HepG2 (cell line): Measurements from ENCODE around the gene COA3. TPM values are rescaled to one million over a fixed set of nuclear protein-coding genes. Genes with fewer than 3 reads are reported as not detected.

Source experiments
- DMAP1 ChIP-seq: IDR thresholded peaks from 2 replicates; pipeline ENCODE4 v1.6.1; 2016
- DNMT3B ChIP-seq: conservative IDR thresholded peaks from 2 replicates; pipeline ENCODE4 v1.6.1; 2016; ENCODE audit warnings: missing biosample characterization, control low read depth
- DRAP1 ChIP-seq: IDR thresholded peaks from 2 replicates; pipeline ENCODE4 v1.6.1; 2016; ENCODE audit warnings: missing genetic modification reagents, missing compliant biosample characterization
- FOXK1 ChIP-seq: sonication (generic); formaldehyde crosslinking; IDR thresholded peaks from 2 replicates; pipeline ENCODE4 v1.4.0; 2020; ENCODE audit warnings: low read depth, missing genetic modification reagents, borderline replicate concordance
- FOXK2 ChIP-seq: fragments of 450-650 bp; IDR thresholded peaks from 2 replicates; pipeline ENCODE4 v1.6.1; 2016
- FOXO1 ChIP-seq: sonication (generic); formaldehyde crosslinking; IDR thresholded peaks from 2 replicates; pipeline ENCODE4 v1.4.0; 2020; ENCODE audit warnings: missing genetic modification reagents
- HNF4A ChIP-seq: sonication (generic); formaldehyde crosslinking; IDR thresholded peaks from 2 replicates; pipeline ENCODE4 v1.4.0; 2020; ENCODE audit warnings: missing genetic modification reagents
- IKZF4 ChIP-seq: sonication (generic); formaldehyde crosslinking; IDR thresholded peaks from 2 replicates; pipeline ENCODE4 v1.5.1; 2020; ENCODE audit warnings: borderline replicate concordance, mild to moderate bottlenecking, low read depth, missing genetic modification reagents; ENCODE audit errors: not compliant biosample characterization
- IRF1 ChIP-seq: sonication (generic); formaldehyde crosslinking; IDR thresholded peaks from 2 replicates; pipeline ENCODE4 v1.4.0; 2020; ENCODE audit warnings: low read depth, mild to moderate bottlenecking, missing genetic modification reagents
- KDM5B ChIP-seq: sonication (generic); formaldehyde crosslinking; IDR thresholded peaks from 2 replicates; pipeline ENCODE4 v1.4.0; 2020; ENCODE audit warnings: missing genetic modification reagents, mild to moderate bottlenecking, borderline replicate concordance
- KLF9 ChIP-seq: IDR thresholded peaks from 2 replicates; pipeline ENCODE4 v1.6.1; 2016; ENCODE audit warnings: low read depth
- MTA1 ChIP-seq: sonication (generic); formaldehyde crosslinking; IDR thresholded peaks from 2 replicates; pipeline ENCODE4 v1.4.0; 2020; ENCODE audit warnings: missing genetic modification reagents, mild to moderate bottlenecking, borderline replicate concordance
- MTF2 ChIP-seq: sonication (generic); formaldehyde crosslinking; IDR thresholded peaks from 2 replicates; pipeline ENCODE4 v1.5.0; 2020; ENCODE audit warnings: missing genetic modification reagents, borderline replicate concordance
- NFYC ChIP-seq: IDR thresholded peaks from 2 replicates; pipeline ENCODE4 v1.6.1; 2016; ENCODE audit warnings: missing genetic modification reagents, missing compliant biosample characterization
- NKX3-1 ChIP-seq: sonication (generic); formaldehyde crosslinking; IDR thresholded peaks from 2 replicates; pipeline ENCODE4 v1.5.0; 2020; ENCODE audit warnings: missing genetic modification reagents
- PHB2 ChIP-seq: fragments of 450-650 bp; IDR thresholded peaks from 2 replicates; pipeline ENCODE4 v1.6.1; 2018; ENCODE audit not compliant: partially characterized antibody
- SAP130 ChIP-seq: IDR thresholded peaks from 2 replicates; pipeline ENCODE4 v1.6.1; 2016; ENCODE audit warnings: low read depth
- SIN3A ChIP-seq: IDR thresholded peaks from 2 replicates; pipeline ENCODE4 v1.6.1; 2011; ENCODE audit warnings: low read depth, mild to moderate bottlenecking, control low read depth, low read length, borderline replicate concordance
- SKIL ChIP-seq: sonication (generic); formaldehyde crosslinking; IDR thresholded peaks from 2 replicates; pipeline ENCODE4 v1.8.0; 2022; ENCODE audit warnings: missing genetic modification reagents, mild to moderate bottlenecking, moderate library complexity, borderline replicate concordance
- SMARCC2 ChIP-seq: fragments of 450-650 bp; IDR thresholded peaks from 2 replicates; pipeline ENCODE4 v1.6.1; 2017; ENCODE audit warnings: antibody characterized with exemption, mild to moderate bottlenecking
- TERF1 ChIP-seq: sonication (generic); formaldehyde crosslinking; IDR thresholded peaks from 2 replicates; pipeline ENCODE4 v1.8.0; 2022; ENCODE audit warnings: mild to moderate bottlenecking, missing genetic modification reagents, moderate library complexity
- TRIM24 ChIP-seq: sonication (generic); formaldehyde crosslinking; IDR thresholded peaks from 2 replicates; pipeline ENCODE4 v1.8.0; 2022; ENCODE audit warnings: mild to moderate bottlenecking, missing genetic modification reagents
- ZFP36L2 ChIP-seq: sonication (generic); formaldehyde crosslinking; IDR thresholded peaks from 2 replicates; pipeline ENCODE4 v1.4.0; 2020; ENCODE audit warnings: missing genetic modification reagents
- ZNF430 ChIP-seq: sonication (generic); formaldehyde crosslinking; IDR thresholded peaks from 2 replicates; pipeline ENCODE4 v1.9.0; 2021; ENCODE audit warnings: mild to moderate bottlenecking, missing genetic modification reagents
- ZNF496 ChIP-seq: sonication (generic); formaldehyde crosslinking; IDR thresholded peaks from 2 replicates; pipeline ENCODE4 v1.8.1; 2023; ENCODE audit warnings: mild to moderate bottlenecking, moderate library complexity, missing genetic modification reagents; ENCODE audit not compliant: insufficient replicate concordance
- ZSCAN5A ChIP-seq: sonication (generic); formaldehyde crosslinking; IDR thresholded peaks from 2 replicates; pipeline ENCODE4 v1.8.0; 2022; ENCODE audit warnings: mild to moderate bottlenecking, missing genetic modification reagents, borderline replicate concordance
- polyA plus RNA-seq, 8 experiments: library from polyadenylated mRNA; depleted of rRNA in 3 of 8; stranded (reverse) in 7 of 8; unstranded in 1 of 8; fragments of >200 nt; fragmentation: Illumina TruSeq in 4 of 8; extraction: Trizol in 4 of 8; gene quantifications; 2 replicates each; pipeline versions ENCODE4 v1.2.1 to v1.2.3, GENCODE V29; 2011 to 2016; ENCODE audit warnings: low read depth in 4 of 8, missing spikeins in 1 of 8, mixed read lengths in 1 of 8; ENCODE audit not compliant: insufficient read depth in 1 of 8
- total RNA-seq, 5 experiments: library from RNA; depleted of rRNA; stranded (reverse); fragments of >200 nt; fragmentation: Illumina TruSeq; extraction: Trizol; gene quantifications; 2 replicates each; pipeline ENCODE4 v1.2.3, GENCODE V29; 2016; ENCODE audit warnings: low read depth in 1 of 5

The COA3 gene
- total and polyA plus RNA-seq, 2 of the 13 experiments (the other 11 are each of a cell fraction or from before 2014, with no cell fraction given), result 133 to 202 TPM

- TF ChIP-seq ZSCAN5A (CRISPR knock-in tag), result no peak
- peak; percentile 66 for TF ChIP-seq SAP130 (CRISPR knock-in tag)
- no peak for TF ChIP-seq FOXK1 (CRISPR knock-in tag)
- TF ChIP-seq DMAP1 (CRISPR knock-in tag), result no peak
- no peak for TF ChIP-seq NKX3-1 (CRISPR knock-in tag)
- TF ChIP-seq FOXO1 (CRISPR knock-in tag), result peak; percentile 36; the same call in 1 of the 2 replicates
- TF ChIP-seq TRIM24 (CRISPR knock-in tag), result no peak
- TF ChIP-seq SIN3A, result peak; percentile 25; the same call in 1 of the 2 replicates
- no peak for TF ChIP-seq SKIL (CRISPR knock-in tag)
- TF ChIP-seq IKZF4 (CRISPR knock-in tag), result no peak
- no peak for TF ChIP-seq MTF2 (CRISPR knock-in tag)
- no peak for TF ChIP-seq DNMT3B (CRISPR knock-in tag)
- TF ChIP-seq IRF1, result no peak
- TF ChIP-seq TERF1 (CRISPR knock-in tag), result no peak
- no peak for TF ChIP-seq NFYC (CRISPR knock-in tag)
- peak; percentile 96 for TF ChIP-seq HNF4A (CRISPR knock-in tag)
- TF ChIP-seq DRAP1 (CRISPR knock-in tag), result peak; percentile 21; the same call in 1 of the 2 replicates
- no peak for TF ChIP-seq ZFP36L2 (CRISPR knock-in tag)
- no peak for TF ChIP-seq FOXK2
- no peak for TF ChIP-seq KDM5B (CRISPR knock-in tag)
- TF ChIP-seq ZNF430 (CRISPR knock-in tag), result peak; percentile 56; the same call in 1 of the 2 replicates
- TF ChIP-seq PHB2, result no peak
- TF ChIP-seq KLF9, result no peak
- TF ChIP-seq SMARCC2, result no peak
- no peak for TF ChIP-seq MTA1 (CRISPR knock-in tag)
- no peak for TF ChIP-seq ZNF496 (CRISPR knock-in tag)
Observed at GRCh38 chr17:42803074-42803883, 4.8 kb upstream of the COA3 start (continued).
